Thoracic aorta (tissue), 2 donors: Measurements from ENCODE around the gene CTSC. TPM values are rescaled to one million over a fixed set of nuclear protein-coding genes. Genes with fewer than 3 reads are reported as not detected.

ENCODE experiments used
- ATAC-seq: fragments of 150-250 bp; one replicate; pipeline ENCODE4 v1.8.0; 2017; ENCODE audit warnings: low read depth; ENCODE audit not compliant: insufficient number of reproducible peaks, low FRiP score
- DNase-seq: peaks from one replicate; pipeline ENCODE4 v3.0.0-alpha.2; 2020; ENCODE audit warnings: low spot score
- H3K27ac ChIP-seq, 2 donors: fragments of 200-600 bp; sonication (generic); 1 replicate in 1 of 2; 2 replicates in 1 of 2; pipeline ENCODE4 v1.5.1; 2016; ENCODE audit warnings: mild to moderate bottlenecking in 2 of 2, moderate library complexity in 2 of 2
- H3K27me3 ChIP-seq: fragments of 200-600 bp; sonication (generic); replicated peaks from 2 replicates; pipeline ENCODE4 v1.6.0; 2016; ENCODE audit warnings: mild to moderate bottlenecking; ENCODE audit not compliant: insufficient read depth
- H3K36me3 ChIP-seq: fragments of 200-600 bp; sonication (generic); one replicate; pipeline ENCODE4 v1.5.1; 2016
- H3K4me1 ChIP-seq, 2 donors: fragments of 200-600 bp; sonication (generic); 1 replicate in 1 of 2; 2 replicates in 1 of 2; pipeline versions ENCODE4 v1.5.1 to v1.6.0; 2016; ENCODE audit warnings: low read depth in 2 of 2, mild to moderate bottlenecking in 1 of 2; ENCODE audit not compliant: control insufficient read depth in 1 of 2
- H3K4me3 ChIP-seq: fragments of 200-600 bp; sonication (generic); 2 replicates; pipeline ENCODE4 v1.5.1; 2016; ENCODE audit warnings: mild to moderate bottlenecking
- H3K9me3 ChIP-seq: fragments of 200-600 bp; sonication (generic); 2 replicates; pipeline ENCODE4 v1.5.1; 2016
- total RNA-seq, 2 donors: library from RNA; depleted of rRNA; stranded (reverse); fragments of >200 nt; gene quantifications; one replicate each; pipeline versions ENCODE4 v1.1.0 to v1.2.3, GENCODE V29; 2016
- TF ChIP-seq, protein P1 (sequence below): fragments of 200-600 bp; sonication (generic); IDR thresholded peaks from one replicate; pipeline ENCODE4 v1.5.1; 2019; ENCODE audit warnings: antibody characterized with exemption

The CTSC gene
- total RNA-seq, 2 donors from 2014 or later = 49.0 to 91.1 TPM

DNA sequence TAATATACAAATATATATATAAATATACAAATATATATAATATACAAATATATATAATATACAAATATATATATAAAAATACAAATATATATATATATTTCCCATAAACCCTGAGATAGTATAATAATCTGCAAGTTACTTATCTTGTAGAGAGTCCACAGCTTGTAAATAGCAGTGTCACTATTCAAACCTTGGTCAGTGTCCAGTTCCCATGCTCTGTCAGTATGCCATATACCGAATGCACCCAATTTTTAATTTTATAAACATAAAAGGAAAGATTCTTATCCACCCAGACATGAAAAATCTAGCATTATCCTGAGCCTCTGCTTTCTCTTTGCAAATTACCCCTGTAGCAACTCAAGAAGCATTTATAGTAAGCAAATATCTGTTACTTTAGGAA is 21.6 kb upstream of the CTSC start:
- Histone ChIP-seq H3K27me3 (no peaks in the 10 kb centered on the region), H3K27ac (no peak overlapping the region), H3K9me3 (no peaks in the 10 kb centered on the region), H3K36me3 (no peaks in the 10 kb centered on the region), H3K4me3 (no peak overlapping the region), H3K4me1 (peaks cover 5% of the 10 kb centered on the region in 2 donors)
- DNase-seq = no peak
- TF ChIP-seq, protein P1, sequence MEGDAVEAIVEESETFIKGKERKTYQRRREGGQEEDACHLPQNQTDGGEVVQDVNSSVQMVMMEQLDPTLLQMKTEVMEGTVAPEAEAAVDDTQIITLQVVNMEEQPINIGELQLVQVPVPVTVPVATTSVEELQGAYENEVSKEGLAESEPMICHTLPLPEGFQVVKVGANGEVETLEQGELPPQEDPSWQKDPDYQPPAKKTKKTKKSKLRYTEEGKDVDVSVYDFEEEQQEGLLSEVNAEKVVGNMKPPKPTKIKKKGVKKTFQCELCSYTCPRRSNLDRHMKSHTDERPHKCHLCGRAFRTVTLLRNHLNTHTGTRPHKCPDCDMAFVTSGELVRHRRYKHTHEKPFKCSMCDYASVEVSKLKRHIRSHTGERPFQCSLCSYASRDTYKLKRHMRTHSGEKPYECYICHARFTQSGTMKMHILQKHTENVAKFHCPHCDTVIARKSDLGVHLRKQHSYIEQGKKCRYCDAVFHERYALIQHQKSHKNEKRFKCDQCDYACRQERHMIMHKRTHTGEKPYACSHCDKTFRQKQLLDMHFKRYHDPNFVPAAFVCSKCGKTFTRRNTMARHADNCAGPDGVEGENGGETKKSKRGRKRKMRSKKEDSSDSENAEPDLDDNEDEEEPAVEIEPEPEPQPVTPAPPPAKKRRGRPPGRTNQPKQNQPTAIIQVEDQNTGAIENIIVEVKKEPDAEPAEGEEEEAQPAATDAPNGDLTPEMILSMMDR = no peak
- no peak for ATAC-seq

DNA sequence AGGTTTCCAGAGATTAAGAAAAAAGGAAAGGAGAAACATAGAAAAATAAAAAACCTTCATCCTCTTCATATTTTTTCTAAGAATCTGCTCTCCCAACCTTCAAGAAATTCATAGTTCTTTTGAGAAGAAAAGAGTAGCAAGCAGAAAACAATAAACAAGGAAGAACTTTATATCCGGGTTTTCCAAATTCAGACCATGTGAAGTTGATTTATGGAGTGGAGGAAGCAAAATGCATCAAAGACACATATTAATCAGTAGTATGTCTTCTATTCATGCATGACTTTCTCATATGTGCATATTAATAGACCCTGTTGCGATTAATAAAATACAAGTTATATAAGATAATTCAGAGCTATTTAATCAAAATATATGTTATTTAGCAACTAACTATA is 20.5 kb upstream of the CTSC start:
- H3K4me1 ChIP-seq = peaks cover 5% of the 10 kb centered on the region in 2 donors
- TF ChIP-seq, protein P1 = no peak
- no peaks in the 10 kb centered on the region for H3K36me3 ChIP-seq
- DNase-seq (no peak), ATAC-seq (no peak)
- H3K4me3 ChIP-seq = no peak overlapping the region
- H3K9me3 ChIP-seq = no peaks in the 10 kb centered on the region
- no peak overlapping the region for H3K27ac ChIP-seq
- no peaks in the 10 kb centered on the region for H3K27me3 ChIP-seq

GRCh38 chr11:88357323-88358039 is 19.9 kb upstream of the CTSC start:
- no peak for ATAC-seq
- H3K4me3 ChIP-seq = no peak overlapping the region
- no peaks in the 10 kb centered on the region for H3K27me3 ChIP-seq
- no peaks in the 10 kb centered on the region for H3K36me3 ChIP-seq
- no peak overlapping the region for H3K27ac ChIP-seq
- peaks cover 5% of the 10 kb centered on the region in 2 donors for H3K4me1 ChIP-seq
- TF ChIP-seq, protein P1 = no peak
- no peak for DNase-seq
- no peaks in the 10 kb centered on the region for H3K9me3 ChIP-seq

GRCh38 chr11:88355887-88356286 is 18.4 kb upstream of the CTSC start:
- Histone ChIP-seq H3K36me3 (no peaks in the 10 kb centered on the region), H3K4me3 (no peak overlapping the region), H3K27me3 (no peaks in the 10 kb centered on the region), H3K27ac (no peak overlapping the region), H3K4me1 (peaks cover 5% of the 10 kb centered on the region in 2 donors), H3K9me3 (no peaks in the 10 kb centered on the region)
- DNase-seq = no peak
- TF ChIP-seq, protein P1 = no peak
- ATAC-seq = no peak

- no peak for ATAC-seq
Observed at GRCh38 chr11:88354912-88355311, 17.4 kb upstream of the CTSC start.

More at GRCh38 chr11:88354912-88355311, 17.4 kb upstream of the CTSC start:
- peaks cover 5% of the 10 kb centered on the region in 2 donors for H3K4me1 ChIP-seq
- no peak for DNase-seq
- TF ChIP-seq, protein P1 = no peak
- H3K4me3 ChIP-seq = no peak overlapping the region
- H3K36me3 ChIP-seq = no peaks in the 10 kb centered on the region
- H3K27me3 ChIP-seq = no peaks in the 10 kb centered on the region
- H3K9me3 ChIP-seq = no peaks in the 10 kb centered on the region
- no peak overlapping the region for H3K27ac ChIP-seq
